Panc1 (cell line): Measurements from ENCODE around the gene TNFAIP8L3.

ENCODE experiments used
- CTCF ChIP-seq: fragments of 450-650 bp; IDR thresholded peaks from 2 replicates; pipeline ENCODE4 v1.5.1; 2017; ENCODE audit warnings: mild to moderate bottlenecking
- POLR2AphosphoS5 ChIP-seq: IDR thresholded peaks from 2 replicates; pipeline ENCODE4 v1.6.1; 2012; ENCODE audit warnings: mild to moderate bottlenecking, low read depth, low read length, moderate library complexity
- SIN3A ChIP-seq: IDR thresholded peaks from 2 replicates; pipeline ENCODE4 v1.6.1; 2012; ENCODE audit warnings: low read depth, mild to moderate bottlenecking, low read length, moderate library complexity, borderline replicate concordance; ENCODE audit not compliant: insufficient read depth
- TCF7L2 ChIP-seq: IDR thresholded peaks from 2 replicates; pipeline ENCODE4 v1.6.1; 2011; ENCODE audit warnings: mild to moderate bottlenecking, low read depth, low read length, inconsistent platforms

GRCh38 chr15:51011212-51011611 lies 83.5 kb downstream of the TNFAIP8L3 start:
- TF ChIP-seq CTCF (no peak), POLR2AphosphoS5 (no peak), SIN3A (no peak), TCF7L2 (no peak)
